Heart right ventricle (tissue), 16 donors: ENCODE measurements around the gene EYA4. TPM values are rescaled to one million over a fixed set of nuclear protein-coding genes. Genes with fewer than 3 reads are reported as not detected.
A peak's percentile ranks its signal among the peaks of the same experiment; 100 is the strongest.

Source experiments
- ATAC-seq, 8 donors: fragments of 200-7000 bp; cut with Tn5 transposase; one replicate each; pipeline ENCODE4 v1.9.1; 2020; ENCODE audit warnings: mild to moderate bottlenecking in 8 of 8, moderate library complexity in 8 of 8, moderate number of reproducible peaks in 1 of 8
- DNase-seq, 2 donors: peaks; one replicate each; pipeline ENCODE4 v3.0.0-alpha.2; 2020
- H3K27ac ChIP-seq, 10 donors: fragments of 200-600 bp; sonication (generic) in 2 of 10; one replicate each; pipeline versions ENCODE4 v1.5.0 to v1.8.0; 2020 to 2022; ENCODE audit warnings: mild to moderate bottlenecking in 3 of 10
- H3K27me3 ChIP-seq, 7 donors: fragments of 200-600 bp; one replicate each; pipeline ENCODE4 v1.8.0; 2021 to 2022; ENCODE audit warnings: mild to moderate bottlenecking in 2 of 7
- H3K36me3 ChIP-seq, 9 donors: fragments of 200-600 bp; sonication (generic) in 1 of 9; one replicate each; pipeline versions ENCODE4 v1.5.0 to v1.8.0; 2020 to 2022; ENCODE audit warnings: mild to moderate bottlenecking in 2 of 9
- H3K4me1 ChIP-seq, 9 donors: fragments of 200-600 bp; sonication (generic) in 1 of 9; one replicate each; pipeline versions ENCODE4 v1.5.0 to v1.8.0; 2020 to 2022; ENCODE audit warnings: mild to moderate bottlenecking in 4 of 9
- H3K4me3 ChIP-seq, 10 donors: fragments of 200-600 bp; sonication (generic) in 2 of 10; one replicate each; pipeline versions ENCODE4 v1.5.0 to v1.8.0; 2020 to 2022; ENCODE audit warnings: mild to moderate bottlenecking in 7 of 10, moderate library complexity in 2 of 10
- H3K9me3 ChIP-seq, 11 donors: fragments of 200-600 bp in 10 of 11; sonication (generic) in 2 of 11; one replicate each; pipeline versions ENCODE4 v1.5.0 to v1.8.0; 2013 to 2022; ENCODE audit warnings: mild to moderate bottlenecking in 2 of 11, control low read depth in 1 of 11, moderate library complexity in 1 of 11
- WGBS, 2 donors: extraction: QIAGEN DNeasy Blood & Tissue Kit; methylation state at CpG; one replicate each; pipeline ENCODE4 v1.1.7; 2013; ENCODE audit warnings: inconsistent platforms in 1 of 2; 5-methylcytosine and 5-hydroxymethylcytosine counted together
- intact Hi-C, 10 donors: fragments of 100-400 bp; cut with DNase I; formaldehyde crosslinking; loops; one replicate each; pipeline versions ENCODE4 v1.11.1 to v1.14.2; 2022
- polyA plus RNA-seq, 2 donors: library from polyadenylated mRNA; stranded (reverse); fragments of 200-250 nt; gene quantifications; one replicate each; pipeline ENCODE4 v1.2.3, GENCODE V29; 2013
- total RNA-seq, 10 donors: library from RNA; stranded (reverse); fragmentation: NEBNext Ultra II Directional in 3 of 10; extraction: Animal tissue kit (Norgen Biotek cat#: 25700) in 3 of 10; gene quantifications; one replicate each; pipeline versions ENCODE4 v1.2.1 to v1.2.4, GENCODE V29; 2021 to 2023
- TF ChIP-seq, protein P1 (sequence below), 9 donors: fragments of 200-600 bp; sonication (generic) in 2 of 9; IDR thresholded peaks; one replicate each; pipeline versions ENCODE4 v1.5.0 to v1.8.0; 2021 to 2022; ENCODE audit warnings: antibody characterized with exemption in 9 of 9, mild to moderate bottlenecking in 5 of 9, moderate library complexity in 1 of 9
- donor health status: Arrhythmogenic right ventricular cardiomyopathy.
- donor health status: ischemic (EF 13 %, LVEDD 7.1; RV severe dilation, severe dysfunction).
- donor health status: healthy with polysubstance abuse.
- donor health status: DM: no; HTN: yes; CAD: no.
- donor health status: DM: no; HTN: no; CAD: no.
- donor health status: ischemic (EF 25% LVEDD 6.9; RV normal size, moderate dysfunction).
- donor health status: ischemic (EF 25% LVEDD 5.7; RV mildly dilated, moderate dysfunction).
- donor health status: healthy.
- donor health status: DM: yes; HTN: yes; CAD: no.
- donor health status: Ischemic cardiomyopathy.
- donor health status: ischemic (EF 35%, LVEDD 5.7; RV mildly dilated, moderate dysfunction).
- donor health status: nonischemic (EF 11% LVEDD 7.7; RV severe dilation, severe dysfunction).
- donor health status: DM: yes; HTN: yes; CAD: no.
- donor health status: PGD.
- donor health status: ischemic (EF 29% LVEDD 5.4; RV normal size, mild dysfunction).
- donor health status: nonischemic (EF 23%, LVEDD 6.1; RV moderate dilation, normal function).

EYA4 gene
- total and polyA plus RNA-seq, 12 donors, result 1.6 to 30.2 (median 17.9) TPM

DNA sequence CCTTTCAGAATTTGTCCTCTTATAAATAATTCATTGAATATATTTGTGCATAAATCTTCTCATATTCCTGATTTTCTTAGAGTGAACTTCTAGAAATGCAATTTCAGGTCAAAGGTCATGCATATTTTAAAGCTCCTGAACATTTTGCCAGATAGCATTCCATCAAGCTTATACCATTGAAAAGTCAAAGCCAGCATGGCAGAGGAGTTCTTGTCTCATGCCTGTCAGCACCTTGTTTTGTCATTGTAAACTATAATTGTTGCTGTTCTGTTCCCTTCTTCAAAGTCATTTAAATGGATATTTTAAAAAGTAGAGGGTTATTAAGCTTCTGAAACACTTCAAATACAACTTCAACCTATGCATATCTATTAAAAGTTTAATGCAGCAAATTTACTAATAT is 170.6 kb downstream of the EYA4 start:
- no peak for DNase-seq
- peak in 2 of 8 donors; percentile 54 to 55 for ATAC-seq
- H3K27me3 ChIP-seq, result no peaks in the 10 kb centered on the region
- H3K9me3 ChIP-seq, result no peaks in the 10 kb centered on the region
- TF ChIP-seq, protein P1, sequence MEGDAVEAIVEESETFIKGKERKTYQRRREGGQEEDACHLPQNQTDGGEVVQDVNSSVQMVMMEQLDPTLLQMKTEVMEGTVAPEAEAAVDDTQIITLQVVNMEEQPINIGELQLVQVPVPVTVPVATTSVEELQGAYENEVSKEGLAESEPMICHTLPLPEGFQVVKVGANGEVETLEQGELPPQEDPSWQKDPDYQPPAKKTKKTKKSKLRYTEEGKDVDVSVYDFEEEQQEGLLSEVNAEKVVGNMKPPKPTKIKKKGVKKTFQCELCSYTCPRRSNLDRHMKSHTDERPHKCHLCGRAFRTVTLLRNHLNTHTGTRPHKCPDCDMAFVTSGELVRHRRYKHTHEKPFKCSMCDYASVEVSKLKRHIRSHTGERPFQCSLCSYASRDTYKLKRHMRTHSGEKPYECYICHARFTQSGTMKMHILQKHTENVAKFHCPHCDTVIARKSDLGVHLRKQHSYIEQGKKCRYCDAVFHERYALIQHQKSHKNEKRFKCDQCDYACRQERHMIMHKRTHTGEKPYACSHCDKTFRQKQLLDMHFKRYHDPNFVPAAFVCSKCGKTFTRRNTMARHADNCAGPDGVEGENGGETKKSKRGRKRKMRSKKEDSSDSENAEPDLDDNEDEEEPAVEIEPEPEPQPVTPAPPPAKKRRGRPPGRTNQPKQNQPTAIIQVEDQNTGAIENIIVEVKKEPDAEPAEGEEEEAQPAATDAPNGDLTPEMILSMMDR (IDR thresholded peaks at IDR 0.05), result no peak
- H3K4me3 ChIP-seq, result no peak overlapping the region
- no peak overlapping the region for H3K27ac ChIP-seq
- no peaks in the 10 kb centered on the region for H3K36me3 ChIP-seq
- intact Hi-C loops, result no loop called here
- peaks cover 0 to 26% (median 0%) of the 10 kb centered on the region in 9 donors for H3K4me1 ChIP-seq

DNA sequence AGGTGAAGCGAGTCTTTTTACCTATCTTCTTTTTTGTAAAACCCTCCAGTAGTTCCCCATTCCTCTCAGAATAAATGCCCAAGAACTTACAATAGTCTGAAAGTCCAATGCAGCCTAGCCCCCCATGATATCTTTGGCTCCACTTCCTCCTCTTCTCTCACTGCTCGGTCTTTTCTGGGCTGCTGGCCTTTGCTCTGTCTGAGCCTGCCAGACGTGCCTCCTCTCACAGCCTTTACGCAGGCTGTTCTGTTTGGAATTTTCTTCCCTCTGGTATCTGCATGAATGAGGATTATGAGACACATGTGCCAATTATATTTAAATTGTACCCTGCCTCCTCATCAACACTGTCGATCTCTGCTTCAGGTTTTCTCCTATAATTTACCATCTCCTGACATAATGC is 174.1 kb downstream of the EYA4 start:
- intact Hi-C loops, result no loop called here
- H3K27me3 ChIP-seq, result no peaks in the 10 kb centered on the region
- DNase-seq (no peak), ATAC-seq (peak in 6 of 8 donors; percentile 11 to 88 (median 64))
- no peak overlapping the region for H3K4me3 ChIP-seq
- WGBS, 2 donors, result 53 to 68% methylated on average over 5 of the region's 5 CpGs
- peaks cover 0 to 26% (median 0%) of the 10 kb centered on the region in 9 donors for H3K4me1 ChIP-seq
- TF ChIP-seq, protein P1 (IDR thresholded peaks at IDR 0.05), result no peak
- H3K9me3 ChIP-seq, result no peaks in the 10 kb centered on the region
- no peaks in the 10 kb centered on the region for H3K36me3 ChIP-seq
- H3K27ac ChIP-seq, result peak overlapping the region in 2 of 10 donors; percentile 17 to 32

DNA sequence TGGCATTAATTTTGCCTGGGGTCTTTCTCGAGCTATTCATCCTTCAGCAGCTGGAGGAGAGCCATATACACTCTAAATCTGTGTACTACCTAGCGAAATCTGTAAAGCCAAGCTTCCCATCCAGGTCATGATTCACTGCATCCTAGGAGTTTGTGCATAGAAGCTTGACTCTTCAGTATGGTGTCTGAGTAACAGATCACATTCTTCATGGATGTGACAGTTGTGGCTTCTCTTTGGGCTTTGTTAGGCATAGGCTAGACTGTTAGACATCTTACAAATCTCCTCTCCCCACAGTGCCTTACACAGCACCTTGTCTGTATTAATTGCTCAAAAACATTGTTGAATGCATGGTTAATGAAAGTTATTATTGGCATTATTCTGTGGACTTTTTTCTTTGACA is 177.0 kb downstream of the EYA4 start:
- Histone ChIP-seq H3K27me3 (no peaks in the 10 kb centered on the region), H3K9me3 (no peaks in the 10 kb centered on the region), H3K4me1 (peaks cover 0 to 10% (median 0%) of the 10 kb centered on the region in 9 donors), H3K36me3 (no peaks in the 10 kb centered on the region), H3K27ac (no peak overlapping the region), H3K4me3 (no peak overlapping the region)
- WGBS, 2 donors, result 65 to 76% methylated on average over 2 of the region's 2 CpGs
- no peak for ATAC-seq
- no peak for DNase-seq
- TF ChIP-seq, protein P1 (IDR thresholded peaks at IDR 0.05), result no peak
- intact Hi-C loops, result no loop called here

DNA sequence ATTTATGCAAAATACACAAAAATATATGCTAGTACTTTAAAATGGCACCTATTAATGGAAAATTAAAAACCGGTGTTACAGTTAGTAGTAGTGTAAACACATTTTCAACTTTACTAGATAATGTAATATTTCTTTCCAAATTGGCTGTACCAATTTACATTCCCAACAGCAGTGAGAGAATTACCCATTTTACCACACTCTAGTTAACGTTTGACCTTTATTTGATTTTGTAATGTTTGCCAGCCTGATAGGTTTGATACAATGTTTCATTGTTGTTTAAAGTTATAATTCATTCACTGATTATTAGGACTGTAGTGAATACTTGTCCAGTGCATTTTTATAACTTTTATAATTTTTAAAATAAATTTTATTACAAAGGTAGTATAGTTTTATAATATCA is 182.1 kb downstream of the EYA4 start:
- no peaks in the 10 kb centered on the region for H3K27me3 ChIP-seq
- H3K9me3 ChIP-seq, result no peaks in the 10 kb centered on the region
- intact Hi-C loops, result no loop called here
- no peaks in the 10 kb centered on the region for H3K36me3 ChIP-seq
- H3K4me1 ChIP-seq, result no peaks in the 10 kb centered on the region
- H3K4me3 ChIP-seq, result no peak overlapping the region
- WGBS, 2 donors, result 68 to 89% methylated on average over 2 of the region's 2 CpGs
- TF ChIP-seq, protein P1 (IDR thresholded peaks at IDR 0.05), result no peak
- H3K27ac ChIP-seq, result no peak overlapping the region
- DNase-seq, result no peak
- ATAC-seq, result no peak
